ENCODE data around the gene UTP15.

Gene UTP15

GRCh38 chr5:73582285-73583145, 17.0 kb downstream of the UTP15 start:
- no peak for DNase-seq

GRCh38 chr5:73587923-73588322, 22.4 kb downstream of the UTP15 start:
- no peak for DNase-seq

GRCh38 chr5:73591102-73591695, 25.7 kb downstream of the UTP15 start:
- peak; percentile 73 for DNase-seq

- no peak for DNase-seq
Observed at GRCh38 chr5:73591698-73592501, 26.4 kb downstream of the UTP15 start.

- no peak for DNase-seq
Observed at GRCh38 chr5:73592551-73592950, 27.0 kb downstream of the UTP15 start.

- DNase-seq, result peak; percentile 16
Observed at GRCh38 chr5:73596705-73597328, 31.3 kb downstream of the UTP15 start.

- no peak for DNase-seq
Observed at GRCh38 chr5:73599380-73599779, 33.8 kb downstream of the UTP15 start.

- no peak for DNase-seq
Observed at GRCh38 chr5:73603998-73604397, 38.5 kb downstream of the UTP15 start.

- DNase-seq, result no peak
Observed at GRCh38 chr5:73605223-73606087, 39.9 kb downstream of the UTP15 start.

- no peak for DNase-seq
Observed at GRCh38 chr5:73606206-73606753, 40.7 kb downstream of the UTP15 start.

GRCh38 chr5:73607228-73607627, 41.7 kb downstream of the UTP15 start:
- no peak for DNase-seq

- no peak for DNase-seq
Observed at GRCh38 chr5:73612799-73613198, 47.3 kb downstream of the UTP15 start.

GRCh38 chr5:73615085-73615484, 49.5 kb downstream of the UTP15 start:
- DNase-seq, result no peak

- DNase-seq, result no peak
Observed at GRCh38 chr5:73615947-73616346, 50.4 kb downstream of the UTP15 start.

- DNase-seq, result no peak
Observed at GRCh38 chr5:73617510-73618279, 52.2 kb downstream of the UTP15 start.

GRCh38 chr5:73619606-73620333, 54.2 kb downstream of the UTP15 start:
- DNase-seq, result no peak

GRCh38 chr5:73620334-73620687, 54.8 kb downstream of the UTP15 start:
- no peak for DNase-seq

- no peak for DNase-seq
Observed at GRCh38 chr5:73623060-73623459, 57.5 kb downstream of the UTP15 start.

- peak; percentile 15 for DNase-seq
Observed at GRCh38 chr5:73623901-73624404, 58.4 kb downstream of the UTP15 start.

- no peak for DNase-seq
Observed at GRCh38 chr5:73624888-73625287, 59.3 kb downstream of the UTP15 start.
